NCI-H2196 treated with DMSO at 0.1 percent for 48 hours (cell line): ENCODE measurements around the gene CELF5.
"Not testable (repeated sequence)": the region's sequence is repeated elsewhere in the genome, so short reads cannot be mapped to it uniquely, and the experiment has no call there.

Source experiments
- DNase-seq: peaks from one replicate; lab custom pipeline; 2025; ENCODE audit not compliant: unreplicated experiment; lab: John Stamatoyannopoulos, UW

Gene CELF5

DNA sequence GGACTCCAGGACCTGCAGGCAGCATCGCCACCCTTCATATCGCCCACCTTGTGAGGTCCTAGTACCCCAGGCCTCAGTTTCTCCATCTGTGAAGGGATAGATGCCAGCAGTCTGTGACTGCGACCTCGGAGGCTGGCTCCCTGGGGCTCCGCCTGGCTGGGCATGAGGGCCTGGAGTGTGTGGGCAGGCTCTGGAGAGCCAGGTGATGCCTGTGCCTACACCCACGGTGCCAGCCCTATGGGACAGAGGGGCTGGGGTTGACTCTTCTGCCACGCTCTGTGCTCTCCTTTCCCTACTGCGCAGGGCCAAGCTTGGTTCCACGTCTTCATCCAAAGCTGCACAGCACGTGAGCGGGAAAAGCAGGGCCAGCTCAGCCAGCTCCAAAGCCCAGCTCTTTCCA, 115.9 kb downstream of the CELF5 start:
- DNase-seq: no peak

GRCh38 chr19:3342246-3342645, 117.8 kb downstream of the CELF5 start:
- DNase-seq: no peak

- not testable (repeated sequence) for DNase-seq
Observed at GRCh38 chr19:3342962-3343361, 118.5 kb downstream of the CELF5 start.

DNA sequence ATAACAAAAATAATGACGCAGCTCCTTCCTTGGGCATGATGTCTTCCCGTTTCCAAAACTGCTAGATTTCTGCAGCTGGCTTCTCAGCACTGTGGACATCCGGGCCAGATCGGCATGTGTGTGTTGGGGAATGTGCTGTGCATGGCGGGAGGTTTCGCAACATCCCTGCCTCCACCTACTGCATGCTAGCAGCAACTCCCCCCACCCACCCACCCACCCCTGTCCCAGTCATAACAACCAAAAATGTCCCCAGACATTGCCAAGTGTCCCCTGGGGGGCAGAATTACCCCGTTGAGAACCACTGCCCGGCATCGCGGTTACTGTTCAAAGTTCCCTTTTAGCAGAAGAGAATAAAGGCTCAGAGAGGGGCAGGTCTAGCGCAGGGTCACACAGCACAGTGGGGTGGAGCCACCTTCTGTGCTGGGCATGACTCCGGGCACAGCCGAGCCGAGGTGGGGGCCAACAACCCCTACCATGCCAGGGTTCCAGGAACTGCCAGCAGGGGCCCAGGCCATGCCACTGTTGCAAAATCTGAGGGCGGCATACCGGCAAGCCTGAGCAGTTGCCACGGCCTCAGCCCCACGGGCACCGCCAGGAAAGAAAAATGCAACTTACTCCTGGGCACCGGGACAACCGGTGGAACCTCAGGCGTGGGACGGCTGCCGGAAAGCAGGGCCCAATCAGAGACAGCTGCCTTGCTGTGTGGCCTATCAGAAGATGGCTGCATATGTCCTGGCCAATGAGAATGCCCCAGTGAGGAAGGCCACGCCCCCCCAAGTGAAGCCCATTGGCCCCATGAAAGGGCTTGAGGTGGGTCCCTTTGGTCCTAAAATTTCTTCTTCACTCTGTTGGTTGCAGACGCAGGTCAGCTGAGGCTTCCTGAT, 119.4 kb downstream of the CELF5 start:
- DNase-seq: no peak

DNA sequence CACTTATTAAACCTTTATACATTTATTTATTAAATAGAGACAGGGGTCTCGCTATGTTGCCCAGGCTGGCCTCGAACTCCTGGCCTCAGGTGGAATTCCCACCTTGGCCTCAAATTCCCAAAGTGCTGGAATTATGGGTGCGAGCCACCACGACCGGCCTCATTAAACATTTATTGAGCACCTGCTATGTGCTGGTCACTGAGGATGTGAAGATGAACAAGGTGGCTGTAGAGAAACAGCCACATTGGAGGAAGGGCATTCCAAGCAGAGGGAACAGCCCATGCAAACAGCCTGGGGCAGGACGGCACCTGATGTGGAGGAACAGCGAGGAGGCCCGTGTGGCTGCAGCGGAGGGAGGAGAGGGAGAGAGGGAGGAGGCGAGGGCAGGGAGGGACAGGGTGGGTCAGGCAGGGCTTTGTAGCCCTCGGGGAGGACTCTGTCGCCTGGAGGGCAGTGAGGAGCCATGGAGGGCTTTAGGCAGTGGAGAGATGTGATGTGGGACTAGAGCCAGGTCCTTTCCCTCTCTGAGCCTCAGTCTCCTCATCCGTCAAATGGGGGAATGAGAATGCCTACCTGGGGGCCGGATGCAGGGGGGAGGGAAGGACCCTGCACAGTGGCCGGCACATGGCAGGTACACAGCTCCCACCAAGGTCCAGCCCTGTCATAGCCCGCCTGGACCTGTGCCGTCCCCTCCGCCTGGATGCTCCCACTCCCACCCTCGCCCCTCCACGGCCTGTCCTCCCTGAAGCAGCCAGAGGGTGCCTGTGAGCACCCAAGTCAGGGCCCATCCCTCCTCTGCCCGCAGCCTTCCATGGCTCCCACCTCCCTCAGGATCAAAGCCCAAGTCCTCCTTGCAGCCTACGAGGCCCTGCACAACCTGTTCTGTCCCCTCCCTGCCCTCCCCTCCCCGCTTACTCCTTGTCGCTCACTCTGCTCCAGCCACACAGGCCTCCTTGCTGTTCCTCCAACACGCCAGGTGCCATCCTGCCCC, 120.4 kb downstream of the CELF5 start:
- no peak for DNase-seq

DNA sequence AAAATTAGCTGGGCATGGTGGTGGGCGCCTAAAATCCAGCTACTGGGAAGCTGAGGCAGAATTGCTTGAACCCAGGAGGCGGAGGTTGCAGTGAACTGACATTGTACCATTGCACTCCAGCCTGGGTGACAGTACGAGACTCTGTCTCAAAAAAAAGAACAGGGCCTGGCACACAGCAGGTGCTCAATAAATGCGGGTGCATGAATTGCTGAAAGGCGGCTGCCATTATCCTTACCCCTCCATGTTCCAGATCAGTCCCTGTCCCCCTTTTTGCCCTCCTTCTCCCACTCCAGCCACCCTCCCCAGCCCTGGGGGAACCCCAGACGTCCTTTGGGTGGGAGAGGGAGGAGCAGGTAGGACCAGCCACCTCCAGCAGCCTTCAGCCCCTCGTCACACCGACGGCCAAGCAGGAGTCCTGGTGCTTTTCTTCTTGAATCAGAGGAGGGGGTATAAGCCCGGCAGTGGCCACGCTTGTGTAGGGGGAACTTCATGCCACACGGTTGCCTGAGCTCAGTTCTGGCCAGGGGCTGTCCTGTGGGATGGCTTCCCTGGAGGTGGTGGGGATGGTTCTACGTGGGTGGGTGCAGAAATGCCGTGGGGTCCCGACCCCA, 121.5 kb downstream of the CELF5 start:
- DNase-seq: no peak
